Right ventricle myocardium inferior (tissue), 1 donor: Measurements from ENCODE around the gene HPS1. TPM values are rescaled to one million over a fixed set of nuclear protein-coding genes. Genes with fewer than 3 reads are reported as not detected.
A peak's percentile ranks its signal among the peaks of the same experiment; 100 is the strongest.

Experiments
- ATAC-seq: fragments of 200-7000 bp; cut with Tn5 transposase; one replicate; pipeline ENCODE4 v1.9.1; 2020; ENCODE audit warnings: mild to moderate bottlenecking, moderate library complexity
- DNase-seq: peaks from one replicate; pipeline ENCODE4 v3.0.0; 2021; ENCODE audit errors: missing footprints
- intact Hi-C: fragments of 100-400 bp; cut with DNase I; formaldehyde crosslinking; loops from one replicate; pipeline ENCODE4 v1.11.0; 2022
- total RNA-seq: library from RNA; stranded (reverse); fragmentation: NEBNext Ultra II Directional; extraction: Animal tissue kit (Norgen Biotek cat#: 25700); gene quantifications from one replicate; pipeline ENCODE4 v1.2.1, GENCODE V29; 2021
- donor health status: DM: no; HTN: yes; CAD: no; lungs with severe emphysema.

HPS1 gene
- total RNA-seq, 1 donor from 2014 or later, result 27.9 TPM

DNA sequence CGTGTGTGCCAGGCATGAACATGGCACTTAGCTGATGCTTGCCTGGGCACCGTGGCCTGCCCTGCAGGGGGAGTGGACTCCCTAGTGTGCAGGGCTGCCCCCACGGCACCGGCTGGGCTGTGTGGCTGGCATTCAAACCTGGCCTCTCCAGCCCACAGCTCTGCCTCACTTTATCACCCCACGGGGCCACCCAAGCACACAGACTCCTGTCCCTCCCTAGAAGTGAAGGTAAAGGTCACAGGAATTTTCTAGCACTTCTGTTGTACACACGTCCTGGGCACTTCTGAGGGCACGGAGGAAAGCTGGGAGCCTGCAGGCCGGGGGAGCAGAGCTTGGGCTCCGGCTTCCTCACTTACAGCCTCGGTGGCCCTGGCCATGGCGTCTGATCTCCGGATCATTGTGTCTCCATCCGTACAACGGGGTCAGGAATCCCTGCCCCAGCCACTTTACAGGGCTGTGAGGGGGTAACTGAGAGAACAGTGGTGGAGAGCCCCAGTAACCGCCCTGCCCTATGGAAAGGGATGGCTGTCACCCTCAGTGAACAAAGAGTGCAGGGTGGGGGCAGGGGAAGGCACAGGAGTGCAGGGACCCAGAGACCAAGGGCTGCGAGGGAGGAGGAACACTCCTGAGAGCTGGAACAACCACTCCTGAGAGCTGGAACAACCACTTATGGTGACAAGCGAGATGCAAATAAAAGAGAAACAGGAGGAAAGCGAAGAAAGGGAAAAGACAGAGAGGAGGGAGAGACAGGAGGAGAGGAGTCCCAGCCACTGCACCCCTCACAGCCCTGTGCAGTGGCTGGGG is 27.9 kb downstream of the HPS1 start:
- intact Hi-C loops, result loop anchor here (5.0 kb wide), 1 partner anchor 77 kb away; no protein-coding TSS in a partner anchor
- DNase-seq, result peak; percentile 51
- no peak for ATAC-seq

DNA sequence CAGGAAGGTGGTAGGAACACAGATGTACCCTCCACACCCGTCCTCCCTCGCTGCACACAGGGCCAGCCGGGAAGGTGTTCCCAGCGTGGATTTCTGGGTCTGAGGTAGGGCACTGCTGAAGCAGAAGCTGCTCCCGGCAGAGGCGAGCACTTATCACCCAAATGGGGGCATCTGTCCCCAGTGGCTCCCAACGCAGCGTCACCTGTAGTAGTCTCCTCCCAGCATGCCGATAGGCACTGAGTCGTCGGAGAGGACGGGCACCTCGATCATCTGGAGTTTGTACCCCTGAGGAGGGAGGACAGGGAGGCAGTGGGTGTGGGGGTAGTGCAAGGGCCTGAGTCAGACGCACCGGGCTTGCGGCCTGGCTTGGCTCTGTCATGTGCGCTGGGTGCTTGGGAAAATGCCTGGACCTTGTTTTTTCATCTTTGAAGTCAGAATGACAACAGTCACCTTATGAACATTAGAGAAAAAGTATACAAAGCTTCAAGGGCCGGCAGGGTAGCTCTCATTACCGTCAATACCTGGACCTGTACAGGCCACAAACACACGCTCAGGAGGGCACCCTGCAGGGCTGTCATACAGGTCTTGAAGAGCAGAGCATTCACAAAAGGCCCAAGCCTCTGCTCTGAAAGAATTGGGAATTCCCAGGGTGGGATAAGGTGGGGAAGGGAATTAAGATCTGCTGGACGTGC is 28.6 kb downstream of the HPS1 start:
- intact Hi-C loops, result loop anchor here (5.0 kb wide), 1 partner anchor 76 kb away; no protein-coding TSS in a partner anchor
- no peak for ATAC-seq
- DNase-seq, result peak; percentile 46

DNA sequence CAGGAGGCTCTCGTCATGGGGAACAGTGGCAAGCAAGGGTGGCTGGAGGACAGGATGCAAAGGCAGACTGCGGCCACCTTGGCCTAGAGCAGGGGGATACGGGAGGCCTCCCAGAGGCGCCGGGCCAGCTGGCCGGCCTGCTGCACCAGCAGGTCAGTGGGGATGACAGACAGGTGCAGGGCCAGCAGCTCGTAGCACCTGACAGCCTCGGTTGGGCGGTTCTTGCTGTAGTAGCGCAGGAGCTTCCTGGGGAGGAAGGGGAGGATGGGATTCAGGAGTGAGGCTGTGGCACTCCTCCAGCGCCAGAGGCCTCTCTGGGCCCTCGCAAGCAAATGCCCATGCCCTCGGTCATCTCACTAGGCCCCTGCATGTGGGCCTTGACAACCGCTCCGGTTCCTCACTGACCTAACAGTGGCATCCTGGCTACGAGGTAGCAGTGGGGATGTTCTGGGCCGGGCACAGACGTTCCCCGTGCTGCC is 29.2 kb downstream of the HPS1 start:
- intact Hi-C loops, result loop anchor here (5.0 kb wide), 1 partner anchor 75 kb away; no protein-coding TSS in a partner anchor
- DNase-seq (no peak), ATAC-seq (no peak)

DNA sequence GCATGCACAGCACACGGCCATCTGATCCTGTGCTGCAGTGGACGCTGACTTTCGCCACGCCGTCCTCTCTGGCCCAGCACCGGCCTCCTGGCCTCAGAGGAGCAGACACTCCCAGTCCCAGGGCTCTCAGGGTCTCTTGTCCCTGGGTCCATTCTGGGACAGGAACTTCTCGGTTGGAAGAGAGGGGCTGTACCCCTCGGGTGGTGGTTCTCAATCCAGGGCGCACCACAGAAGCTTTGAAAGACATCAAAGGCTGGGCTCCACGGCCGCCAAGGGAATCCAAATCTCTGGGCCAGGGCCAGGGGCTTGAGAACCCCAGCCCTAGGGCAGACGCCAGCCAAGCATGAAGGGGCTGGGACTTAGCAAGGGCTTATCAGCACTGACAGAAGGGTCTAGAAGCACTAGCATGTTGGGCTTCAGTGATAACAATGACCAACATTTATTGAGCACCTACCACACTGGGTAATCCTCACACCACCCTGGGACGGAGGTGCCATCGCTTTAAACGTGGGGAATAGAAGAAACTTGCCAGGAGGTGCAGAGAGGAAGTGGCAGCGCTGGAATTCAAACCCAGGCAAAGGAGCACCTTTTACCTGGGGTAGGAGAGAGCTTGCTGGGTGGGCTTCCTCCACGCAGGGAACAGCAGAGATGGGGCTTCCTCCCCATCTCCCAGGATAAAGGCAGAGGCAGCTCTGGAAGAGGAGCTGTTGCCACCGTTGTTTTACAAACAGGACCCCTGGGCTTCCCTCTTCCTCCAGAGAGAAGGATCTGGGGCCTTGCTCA is 29.9 kb downstream of the HPS1 start:
- no peak for DNase-seq
- intact Hi-C loops, result loop anchor here (5.0 kb wide), 1 partner anchor 74 kb away; no protein-coding TSS in a partner anchor
- ATAC-seq, result no peak

DNA sequence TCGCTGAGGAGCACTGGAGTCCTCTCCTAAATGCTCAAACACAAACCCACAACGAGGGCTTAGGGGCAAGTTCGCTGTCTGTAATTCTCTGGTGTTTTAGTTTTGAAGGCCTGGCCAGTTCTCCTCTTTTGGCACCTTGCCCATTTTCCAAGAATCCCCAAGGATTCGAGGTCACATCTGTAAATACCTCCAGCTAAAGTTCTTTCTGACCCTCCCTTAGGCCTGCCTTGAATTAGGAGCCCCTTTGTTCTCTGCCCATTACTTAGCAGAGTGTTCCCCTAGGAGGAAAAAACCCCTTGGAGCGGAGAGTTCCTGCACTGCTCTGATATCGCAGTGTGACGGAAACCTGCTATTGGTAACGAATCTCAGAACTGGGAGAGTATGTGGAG is 31.0 kb downstream of the HPS1 start:
- intact Hi-C loops, result loop anchor here (5.0 kb wide), 1 partner anchor 73 kb away; no protein-coding TSS in a partner anchor
- DNase-seq (no peak), ATAC-seq (no peak)

DNA sequence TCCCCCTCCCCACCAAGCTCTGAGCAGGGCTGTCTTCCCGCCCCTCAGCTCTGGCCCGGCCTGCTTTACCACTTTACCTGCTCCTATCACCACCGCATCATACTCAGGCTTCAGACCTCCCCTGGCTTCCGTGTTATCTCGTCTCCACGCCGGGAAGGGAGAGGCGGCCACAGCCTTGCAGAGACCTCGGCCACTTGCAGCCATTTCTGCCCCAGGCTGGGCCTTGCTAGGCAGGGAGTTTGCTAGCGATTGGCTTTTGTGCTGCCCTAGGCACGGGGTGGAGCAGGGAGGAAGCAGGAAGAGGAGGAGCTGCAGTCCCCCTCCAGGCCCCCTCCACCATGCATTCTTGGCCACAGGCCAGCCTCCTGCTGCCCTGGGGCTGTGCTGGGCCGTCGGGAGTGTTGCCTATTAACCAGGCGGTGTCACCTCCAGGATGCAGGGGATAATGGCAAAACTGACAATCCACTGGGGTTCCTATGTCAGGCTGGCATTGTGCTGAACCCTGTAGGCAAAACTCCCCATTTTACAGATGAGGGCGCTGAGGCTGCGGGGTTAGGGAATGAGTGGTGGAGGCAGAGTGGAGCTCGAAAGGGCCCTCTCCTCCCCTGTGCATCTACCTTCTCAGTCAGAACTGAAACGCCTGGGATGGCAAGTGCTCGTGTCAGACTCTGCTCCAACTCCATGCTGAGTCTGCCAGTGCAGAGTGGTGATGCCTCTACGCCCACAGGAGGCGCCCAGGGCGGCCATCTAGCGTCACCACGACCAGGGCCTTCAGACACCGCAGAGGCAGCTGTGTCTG is 31.6 kb downstream of the HPS1 start, which contains the start of gene PYROXD2:
TSS of gene PYROXD2 (minus strand) at position 251 of the 799 bp plus-strand sequence. CDS start at position 204, 47 bp downstream.
- peak; percentile 96 for ATAC-seq
- peak; percentile 94 for DNase-seq

DNA sequence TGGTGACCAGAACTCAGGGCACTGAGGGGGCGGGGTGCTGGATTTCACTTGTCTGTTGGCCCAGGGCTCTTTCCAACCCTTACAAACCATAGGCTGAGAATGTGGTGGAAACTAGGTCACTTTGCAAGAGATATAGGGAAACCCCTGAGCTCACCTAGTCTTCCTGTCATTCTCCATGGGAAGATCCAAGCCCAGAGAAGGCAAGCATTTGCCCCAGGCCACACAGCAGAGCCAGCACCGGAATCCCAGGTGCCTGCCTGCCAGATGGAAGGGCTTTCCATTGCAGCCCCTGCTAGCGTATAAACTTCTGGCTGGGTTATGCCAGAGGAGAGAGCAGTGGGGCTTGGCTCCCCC is 32.2 kb downstream of the HPS1 start:
- intact Hi-C loops, result loop anchor here (5.0 kb wide), 1 partner anchor 92 kb away; no protein-coding TSS in a partner anchor
- DNase-seq (no peak), ATAC-seq (no peak)

More for the DNA sequence above, 31.6 kb downstream of the HPS1 start, which contains the start of gene PYROXD2:
- intact Hi-C loops, result loop anchor here (5.0 kb wide), 2 partner anchors 73 to 93 kb away; no protein-coding TSS in a partner anchor

GRCh38 chr10:98411768-98412167 is 35.0 kb downstream of the HPS1 start:
- DNase-seq (no peak), ATAC-seq (no peak)
- intact Hi-C loops, result loop anchor here (5.0 kb wide), 1 partner anchor 89 kb away; no protein-coding TSS in a partner anchor

- ATAC-seq, result no peak
- peak; percentile 44 for DNase-seq
- intact Hi-C loops, result loop anchor here (5.0 kb wide), 1 partner anchor 89 kb away; no protein-coding TSS in a partner anchor
These were observed 35.6 kb downstream of the HPS1 start for GRCh38 chr10:98411166-98411565.

GRCh38 chr10:98410759-98411158 is 36.0 kb downstream of the HPS1 start:
- no peak for ATAC-seq
- no peak for DNase-seq
- intact Hi-C loops, result loop anchor here (5.0 kb wide), 1 partner anchor 88 kb away; no protein-coding TSS in a partner anchor

- DNase-seq (peak; percentile 18), ATAC-seq (no peak)
These were observed 36.5 kb downstream of the HPS1 start for GRCh38 chr10:98410135-98410743.

DNA sequence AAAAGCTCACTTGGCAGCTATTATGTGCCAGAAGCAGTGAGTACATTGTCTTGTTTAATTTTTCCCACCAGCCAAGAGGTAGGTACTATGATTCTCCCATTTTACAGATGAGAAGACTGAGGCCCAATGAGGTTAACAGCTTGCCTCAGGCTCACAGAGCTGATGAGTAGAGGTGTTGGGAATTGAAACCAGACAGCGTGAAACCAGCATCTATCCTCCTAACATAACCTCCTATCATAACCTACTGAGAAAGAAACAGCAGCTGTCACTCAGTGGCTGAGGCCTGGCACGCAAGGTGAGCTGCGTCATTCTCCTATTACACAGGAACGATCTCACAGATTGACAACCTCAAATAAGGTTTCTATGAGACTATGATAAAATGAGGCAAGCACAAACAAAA is 37.9 kb downstream of the HPS1 start:
- intact Hi-C loops, result no loop called here
- no peak for ATAC-seq

More at GRCh38 chr10:98410135-98410743, 36.5 kb downstream of the HPS1 start:
- intact Hi-C loops, result loop anchor here (5.0 kb wide), 1 partner anchor 88 kb away; no protein-coding TSS in a partner anchor

DNA sequence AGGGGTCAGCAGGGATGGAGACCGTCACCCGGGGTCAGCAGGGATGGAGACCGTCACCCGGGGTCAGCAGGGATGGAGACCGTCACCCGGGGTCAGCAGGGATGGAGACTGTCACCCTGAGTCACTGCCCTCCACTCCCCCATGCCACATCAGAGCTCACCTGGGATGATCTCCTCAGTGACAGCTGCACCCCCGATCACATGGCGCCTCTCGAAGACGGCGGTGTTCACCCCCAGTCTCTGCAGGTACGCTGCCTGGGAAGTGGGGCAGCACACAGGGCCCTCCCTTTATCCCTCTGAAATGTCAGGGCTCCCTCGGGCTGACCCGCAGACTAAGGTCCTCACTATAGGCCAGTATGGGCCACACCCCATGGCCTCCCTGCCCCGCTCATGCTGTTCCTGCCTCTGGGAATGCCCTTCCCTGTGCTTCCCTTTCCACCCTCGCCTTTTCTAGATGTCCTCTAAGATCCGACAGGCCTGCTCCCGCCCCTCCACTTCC is 38.9 kb downstream of the HPS1 start:
- ATAC-seq (no peak), DNase-seq (no peak)
- intact Hi-C loops, result no loop called here

More for the DNA sequence above, 37.9 kb downstream of the HPS1 start:
- no peak for DNase-seq

DNA sequence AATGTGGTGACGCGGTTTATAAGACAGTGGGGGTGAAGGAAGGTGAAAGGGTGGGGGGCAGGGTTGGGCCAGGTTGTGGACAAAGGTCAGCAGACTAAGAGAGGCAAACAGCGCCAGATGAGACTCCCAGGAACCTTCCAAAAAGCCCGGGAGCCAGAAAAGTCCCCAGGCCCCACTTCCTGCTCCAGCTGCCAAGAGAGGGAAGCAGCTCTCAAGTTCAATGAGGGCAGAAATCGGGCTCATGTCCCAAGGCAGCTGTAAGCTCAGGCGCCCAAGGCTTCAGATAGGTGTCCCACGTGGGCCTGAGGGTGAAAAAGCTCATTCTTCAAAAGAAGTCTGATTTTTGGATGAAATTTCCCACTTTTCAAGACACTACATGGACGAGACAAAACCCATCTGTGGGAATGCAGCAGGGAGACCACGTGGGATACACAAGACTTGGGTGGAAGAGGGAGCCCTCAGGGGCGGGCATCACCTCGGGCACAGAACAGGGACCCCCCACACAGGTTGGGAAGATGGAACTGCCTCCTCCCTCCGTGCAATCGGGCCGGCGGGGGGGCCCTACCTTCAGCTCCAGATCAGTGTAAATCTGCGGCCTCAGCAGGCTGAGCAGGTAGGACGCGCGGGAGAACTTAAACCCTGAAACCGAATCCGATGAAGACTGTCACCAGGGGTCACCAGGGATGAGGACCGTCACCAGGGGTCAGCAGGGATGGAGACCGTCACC is 39.6 kb downstream of the HPS1 start:
- intact Hi-C loops, result no loop called here
- no peak for DNase-seq
- ATAC-seq, result peak; percentile 30

- peak; percentile 21 for DNase-seq
- ATAC-seq, result peak; percentile 6
These were observed 41.3 kb downstream of the HPS1 start for GRCh38 chr10:98405422-98405821.

DNA sequence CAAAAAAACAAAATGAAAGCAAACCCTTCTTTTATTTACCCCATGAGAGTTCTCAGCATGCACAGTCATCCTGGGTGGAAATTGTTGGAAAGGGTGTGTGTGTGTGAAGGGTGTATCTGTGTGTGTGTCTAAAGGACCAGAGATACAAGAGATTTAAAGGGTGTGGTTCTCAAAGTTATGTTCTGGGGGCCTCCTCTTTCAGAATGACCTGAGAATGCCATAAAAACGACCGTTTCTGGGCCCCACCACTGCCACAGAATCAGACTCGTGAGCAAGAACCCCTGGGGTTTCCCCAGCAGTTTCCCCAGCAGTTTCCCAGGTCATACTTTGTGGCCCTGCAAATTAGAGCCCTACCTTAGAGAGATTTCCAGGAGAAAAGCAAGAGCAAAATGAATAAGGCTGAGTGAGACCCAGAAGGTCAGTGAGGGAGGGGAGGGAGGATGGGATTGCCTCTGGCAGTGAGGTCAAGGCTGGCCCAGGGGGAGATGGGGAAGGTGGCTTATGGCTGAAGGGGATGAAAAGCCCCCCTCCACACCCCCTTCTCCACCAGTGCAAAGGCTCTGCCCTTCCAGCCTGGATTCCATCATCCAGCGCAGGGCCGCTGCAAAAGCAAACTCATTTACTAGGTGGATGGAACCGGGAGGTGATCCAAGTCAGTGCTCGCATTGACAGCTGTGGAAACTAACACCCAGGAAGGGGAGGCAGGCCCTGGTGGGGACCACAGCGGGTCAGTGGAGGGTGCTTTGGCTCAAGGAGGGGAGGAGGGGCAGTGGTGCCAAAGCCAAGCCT is 42.0 kb downstream of the HPS1 start:
- ATAC-seq, result peak; percentile 18
- intact Hi-C loops, result no loop called here
- DNase-seq, result no peak

More at GRCh38 chr10:98405422-98405821, 41.3 kb downstream of the HPS1 start:
- intact Hi-C loops, result no loop called here
